Measurements from ENCODE around the gene APOB.

APOB gene
- total RNA-seq: 0 to 0.30 (median 0.06) reads per million in 18 experiments

GRCh38 chr2:21043744-21044532 is at the start of gene APOB:
Gene APOB, minus strand, starts transcription at chr2:21044073. Its CDS starts 128 bp downstream, at chr2:21043945.
- no peak for DNase-seq

- DNase-seq: no peak
Measured at GRCh38 chr2:21092308-21092869, 48.5 kb upstream of the APOB start.

GRCh38 chr2:21084401-21084800 is 40.5 kb upstream of the APOB start:
- no peak for DNase-seq

GRCh38 chr2:21083482-21083881 is 39.6 kb upstream of the APOB start:
- DNase-seq: no peak

- DNase-seq: no peak
Measured at GRCh38 chr2:21078296-21078695, 34.4 kb upstream of the APOB start.

- DNase-seq: no peak
Measured at GRCh38 chr2:21072477-21073242, 28.8 kb upstream of the APOB start.

- DNase-seq: no peak
Measured at GRCh38 chr2:21070341-21071257, 26.7 kb upstream of the APOB start.

GRCh38 chr2:21069746-21070340 is 26.0 kb upstream of the APOB start:
- no peak for DNase-seq

- no peak for DNase-seq
Measured at GRCh38 chr2:21067859-21068537, 24.1 kb upstream of the APOB start.

- DNase-seq: no peak
Measured at GRCh38 chr2:21067125-21067524, 23.3 kb upstream of the APOB start.

GRCh38 chr2:21059885-21060610 is 16.2 kb upstream of the APOB start:
- DNase-seq: no peak

- DNase-seq: no peak
Measured at GRCh38 chr2:21057097-21057496, 13.2 kb upstream of the APOB start.

- no peak for DNase-seq
Measured at GRCh38 chr2:21055879-21056790, 12.3 kb upstream of the APOB start.

GRCh38 chr2:21055451-21055850 is 11.6 kb upstream of the APOB start:
- no peak for DNase-seq

GRCh38 chr2:21054011-21054410 is 10.1 kb upstream of the APOB start:
- DNase-seq: no peak

GRCh38 chr2:21052044-21052443 is 8.2 kb upstream of the APOB start:
- peak; percentile 23 to 49 for DNase-seq

- DNase-seq: no peak
Measured at GRCh38 chr2:21050164-21050563, 6.3 kb upstream of the APOB start.

- no peak for DNase-seq
Measured at GRCh38 chr2:21047141-21048009, 3.5 kb upstream of the APOB start.

GRCh38 chr2:21046506-21046905 is 2.6 kb upstream of the APOB start:
- no peak for DNase-seq
